Endodermal cell (in vitro differentiated cells): ENCODE data around the gene CD81. TPM values are rescaled to one million over a fixed set of nuclear protein-coding genes. Genes with fewer than 3 reads are reported as not detected.

Experiments used
- DNase-seq: peaks from one replicate; pipeline ENCODE4 v3.0.0-alpha.2; 2017
- H3K27ac ChIP-seq: 2 replicates; pipeline ENCODE4 v1.5.1; 2013; ENCODE audit warnings: mild to moderate bottlenecking, low read depth, low read length, moderate library complexity
- H3K27me3 ChIP-seq: 2 replicates; pipeline ENCODE4 v1.6.1; 2013; ENCODE audit warnings: mild to moderate bottlenecking, low read length, moderate library complexity; ENCODE audit not compliant: insufficient read depth, control insufficient read depth, poor library complexity, severe bottlenecking
- H3K36me3 ChIP-seq: 2 replicates; pipeline ENCODE4 v1.7.0; 2013; ENCODE audit warnings: mild to moderate bottlenecking, low read length, moderate library complexity; ENCODE audit not compliant: control insufficient read depth, insufficient read depth
- H3K4me1 ChIP-seq: one replicate; pipeline ENCODE4 v1.7.0; 2013; ENCODE audit warnings: low read length; ENCODE audit not compliant: control insufficient read depth, insufficient read depth
- H3K4me3 ChIP-seq: 2 replicates; pipeline ENCODE4 v1.5.1; 2013; ENCODE audit warnings: mild to moderate bottlenecking, low read length, moderate library complexity
- H3K9ac ChIP-seq: 2 replicates; pipeline ENCODE4 v1.6.1; 2013; ENCODE audit warnings: mild to moderate bottlenecking, low read length, moderate library complexity; ENCODE audit not compliant: poor library complexity, severe bottlenecking; ENCODE audit errors: extremely low read depth
- H3K9me3 ChIP-seq: 2 replicates; pipeline ENCODE4 v1.6.1; 2013; ENCODE audit warnings: mild to moderate bottlenecking, low read length, moderate library complexity; ENCODE audit not compliant: control insufficient read depth
- H3K27ac Mint-ChIP-seq: 2 replicates; pipeline ENCODE4 v1.8.0; 2020; ENCODE audit warnings: mixed read lengths
- H3K27me3 Mint-ChIP-seq: 2 replicates; pipeline ENCODE4 v1.8.0; 2021; ENCODE audit warnings: mild to moderate bottlenecking, mixed read lengths; ENCODE audit not compliant: insufficient read depth
- H3K36me3 Mint-ChIP-seq: 2 replicates; pipeline ENCODE4 v1.8.0; 2020; ENCODE audit warnings: low read depth, mixed read lengths
- H3K4me1 Mint-ChIP-seq: 2 replicates; pipeline ENCODE4 v1.8.0; 2020; ENCODE audit warnings: mixed read lengths
- H3K4me3 Mint-ChIP-seq: 2 replicates; pipeline ENCODE4 v1.8.0; 2020; ENCODE audit warnings: mild to moderate bottlenecking, moderate library complexity, mixed read lengths
- H3K9me3 Mint-ChIP-seq: 2 replicates; pipeline ENCODE4 v1.8.0; 2020; ENCODE audit warnings: mild to moderate bottlenecking, mixed read lengths
- CTCF ChIP-seq: fragments of 200-600 bp; sonication (generic); conservative IDR thresholded peaks from 2 replicates; pipeline ENCODE4 v1.5.0; 2021; ENCODE audit warnings: antibody characterized with exemption, mild to moderate bottlenecking
- WGBS, 2 experiments: methylation state at CpG; one replicate each; pipeline versions ENCODE4 v1.1.5 to v1.1.7; 2013; ENCODE audit warnings: missing lambda C conversion rate in 2 of 2, mixed read lengths in 1 of 2; ENCODE audit not compliant: insufficient coverage in 1 of 2, insufficient read length in 1 of 2; 5-methylcytosine and 5-hydroxymethylcytosine counted together
- total RNA-seq, 2 donors: library from RNA; stranded (reverse); fragmentation: NEBNext Ultra II Directional in 1 of 2; extraction: Animal tissue kit (Norgen Biotek cat#: 25700) in 1 of 2; gene quantifications; 2 replicates in 1 of 2; 3 replicates in 1 of 2; pipeline ENCODE4 v1.2.1, GENCODE V29; 2021

The CD81 gene
- total RNA-seq, 2 donors from 2014 or later: 275 to 331 TPM

DNA sequence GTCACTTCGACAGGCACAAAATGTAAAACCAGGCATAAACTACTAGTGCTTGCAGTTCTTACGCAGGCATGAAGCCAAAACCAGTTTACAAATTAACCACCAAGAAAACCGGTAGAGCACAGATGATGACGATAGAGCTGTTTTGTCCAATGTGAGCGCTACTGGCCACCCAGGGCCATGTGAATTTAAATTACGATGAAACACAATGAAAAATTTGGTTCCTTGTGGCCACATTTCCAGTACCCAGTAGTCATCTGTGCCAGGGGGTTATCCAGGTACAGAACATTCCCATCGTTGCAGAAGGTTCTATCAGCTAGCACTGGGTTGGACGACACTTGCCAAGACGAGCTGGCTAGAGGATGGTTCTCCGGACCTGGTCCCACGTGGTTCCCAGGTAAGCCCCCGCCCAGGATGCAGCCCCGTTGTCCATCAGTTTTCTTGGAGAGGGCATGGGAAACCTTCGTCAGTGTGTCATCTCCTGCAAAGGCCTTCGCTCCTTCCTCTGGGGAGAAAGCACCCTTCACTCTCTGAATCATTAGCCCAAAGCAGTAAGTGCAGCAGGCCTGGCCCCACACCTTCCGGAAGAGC is 1.1 kb upstream of the CD81 start:
- no peak overlapping the region for H3K27ac Mint-ChIP-seq
- peaks cover 2% of the 10 kb centered on the region for H3K27me3 Mint-ChIP-seq
- peaks cover 10% of the 10 kb centered on the region for H3K4me1 Mint-ChIP-seq
- no peak overlapping the region for H3K27ac ChIP-seq
- H3K4me1 ChIP-seq: no peaks in the 10 kb centered on the region
- peak overlapping the region; percentile 87 for H3K4me3 Mint-ChIP-seq
- H3K9me3 ChIP-seq: no peaks in the 10 kb centered on the region
- no peak overlapping the region for H3K4me3 ChIP-seq
- no peaks in the 10 kb centered on the region for H3K9me3 Mint-ChIP-seq
- no peaks in the 10 kb centered on the region for H3K27me3 ChIP-seq
- no peak for DNase-seq
- 93 to 96% methylated on average over 12 to 16 of the region's 16 CpGs for WGBS, 2 experiments
- no peak overlapping the region for H3K9ac ChIP-seq
- H3K36me3 ChIP-seq: no peaks in the 10 kb centered on the region
- no peak for TF ChIP-seq CTCF
- H3K36me3 Mint-ChIP-seq: peaks cover 4% of the 10 kb centered on the region

DNA sequence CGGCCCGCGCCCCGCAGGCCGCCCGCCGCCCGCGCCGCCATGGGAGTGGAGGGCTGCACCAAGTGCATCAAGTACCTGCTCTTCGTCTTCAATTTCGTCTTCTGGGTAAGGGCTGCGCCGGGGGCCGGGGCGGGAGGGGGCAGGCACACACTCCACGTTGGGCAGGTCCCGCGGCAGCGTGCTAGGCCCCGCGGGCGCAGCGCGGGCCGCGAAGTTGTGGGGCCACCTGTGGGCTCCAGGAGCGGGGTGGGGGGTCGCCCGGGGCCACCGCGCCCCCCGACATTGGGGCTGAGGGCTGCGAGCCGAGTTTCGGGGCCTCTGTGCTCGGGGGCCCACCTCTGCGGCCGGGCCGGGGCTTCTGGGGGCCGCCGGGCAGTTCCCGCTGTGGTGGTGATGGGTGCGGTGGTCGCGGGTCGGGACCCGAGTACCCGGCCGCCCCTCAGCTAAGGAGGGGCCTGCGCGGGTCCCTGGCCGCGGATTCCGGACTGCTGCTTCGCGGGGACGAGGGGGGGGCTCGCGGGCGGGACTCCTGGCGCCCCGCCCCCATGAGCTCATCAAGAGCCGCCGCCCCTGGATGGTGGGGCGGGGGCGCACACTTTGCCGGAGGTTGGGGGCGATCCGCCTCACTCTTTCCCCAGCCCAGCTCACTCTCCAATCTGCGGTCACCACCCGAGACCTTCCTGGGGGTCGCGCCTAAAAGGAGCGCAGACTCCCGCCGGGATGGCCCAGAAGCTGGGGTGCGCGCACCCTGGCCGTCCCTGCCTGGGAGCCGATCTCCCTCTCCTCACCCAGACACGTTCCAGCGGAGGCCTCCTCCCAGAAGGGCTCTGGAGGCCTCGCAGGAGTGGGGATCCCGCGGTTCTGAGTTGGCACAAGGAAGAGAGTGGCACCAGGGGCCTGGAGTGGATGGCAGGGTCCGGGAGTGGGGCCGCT is 667 bp downstream of the CD81 start:
- Histone ChIP-seq H3K4me1 (no peaks in the 10 kb centered on the region), H3K27me3 (no peaks in the 10 kb centered on the region), H3K36me3 (no peaks in the 10 kb centered on the region), H3K27ac (peak overlapping the region; percentile 49), H3K9ac (peak overlapping the region; percentile 88), H3K9me3 (no peaks in the 10 kb centered on the region), H3K4me3 (peak overlapping the region; percentile 96)
- Mint-ChIP-seq H3K4me3 (peak overlapping the region; percentile 87), H3K27me3 (peaks cover 2% of the 10 kb centered on the region), H3K4me1 (peaks cover 13% of the 10 kb centered on the region), H3K27ac (peak overlapping the region; percentile 90), H3K9me3 (no peaks in the 10 kb centered on the region), H3K36me3 (peaks cover 6% of the 10 kb centered on the region)
- peak; percentile 75 for DNase-seq
- WGBS, 2 experiments: 0% methylated on average over 6 to 88 of the region's 88 CpGs
- TF ChIP-seq CTCF: no peak

DNA sequence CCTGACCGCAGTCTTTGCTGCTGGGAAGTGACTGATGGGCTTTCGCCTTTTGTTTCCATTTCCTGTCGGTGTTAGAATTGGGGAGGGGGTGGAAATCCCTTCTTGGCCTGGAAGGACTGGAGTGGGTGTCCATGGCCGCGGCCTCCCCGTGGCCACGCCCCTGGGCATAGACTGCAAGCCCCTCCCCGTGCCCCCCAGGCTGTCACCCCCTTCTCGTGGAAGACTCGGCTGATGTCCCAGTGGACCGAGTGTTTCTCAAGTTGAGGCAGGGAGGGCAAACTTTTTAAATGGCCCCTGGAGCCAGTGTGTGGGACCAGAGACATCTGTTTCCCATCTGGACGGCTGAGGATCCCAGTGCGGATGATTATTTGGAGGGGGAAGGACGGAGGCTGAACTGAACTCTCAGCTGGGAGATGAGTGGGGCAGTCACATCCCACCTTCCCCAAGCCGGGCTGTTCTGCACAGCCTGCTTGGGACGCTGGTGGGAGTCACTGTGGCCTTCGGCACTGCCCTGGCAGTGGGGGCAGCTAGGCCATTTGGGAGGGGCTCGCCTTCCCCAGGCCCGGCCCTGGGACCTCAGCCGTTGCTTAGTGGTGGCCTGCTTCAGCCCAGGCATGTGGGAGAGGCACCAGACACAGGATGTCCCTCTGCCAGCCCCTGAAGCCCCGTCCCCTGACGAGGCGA is 1.6 kb downstream of the CD81 start:
- Histone ChIP-seq H3K4me1 (no peaks in the 10 kb centered on the region), H3K27ac (peak overlapping the region; percentile 44), H3K9me3 (no peaks in the 10 kb centered on the region), H3K36me3 (no peaks in the 10 kb centered on the region), H3K27me3 (no peaks in the 10 kb centered on the region), H3K4me3 (peak overlapping the region; percentile 96), H3K9ac (peak overlapping the region; percentile 88)
- Mint-ChIP-seq H3K9me3 (no peaks in the 10 kb centered on the region), H3K36me3 (peaks cover 6% of the 10 kb centered on the region), H3K27ac (peak overlapping the region; percentile 90), H3K27me3 (peaks cover 2% of the 10 kb centered on the region), H3K4me3 (peak overlapping the region; percentile 87), H3K4me1 (peaks cover 13% of the 10 kb centered on the region)
- no peak for TF ChIP-seq CTCF
- 37 to 39% methylated on average over 9 to 23 of the region's 23 CpGs for WGBS, 2 experiments
- no peak for DNase-seq
